ENCODE results near the gene RPH3AL.

DNA sequence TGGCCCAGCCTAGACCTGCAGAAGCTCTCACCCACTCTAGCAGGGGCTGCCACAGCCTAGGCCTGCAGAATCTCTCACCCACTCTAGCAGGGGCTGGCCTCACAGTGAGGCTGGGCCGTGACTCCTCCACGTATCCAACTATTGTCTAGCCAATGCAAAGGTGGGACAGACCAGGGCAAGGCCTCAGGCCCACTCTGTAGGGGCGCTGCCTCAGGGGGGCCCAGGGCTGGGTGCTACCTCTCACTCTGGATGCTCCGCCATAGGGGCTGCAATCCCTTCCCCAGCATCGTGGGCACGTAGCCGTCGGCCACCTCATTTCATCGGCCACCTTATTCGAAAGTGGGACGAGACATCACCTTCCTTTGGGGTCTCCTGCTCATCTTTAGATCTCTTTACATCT, 51.7 kb downstream of the RPH3AL start:
- TF ChIP-seq, protein P1, sequence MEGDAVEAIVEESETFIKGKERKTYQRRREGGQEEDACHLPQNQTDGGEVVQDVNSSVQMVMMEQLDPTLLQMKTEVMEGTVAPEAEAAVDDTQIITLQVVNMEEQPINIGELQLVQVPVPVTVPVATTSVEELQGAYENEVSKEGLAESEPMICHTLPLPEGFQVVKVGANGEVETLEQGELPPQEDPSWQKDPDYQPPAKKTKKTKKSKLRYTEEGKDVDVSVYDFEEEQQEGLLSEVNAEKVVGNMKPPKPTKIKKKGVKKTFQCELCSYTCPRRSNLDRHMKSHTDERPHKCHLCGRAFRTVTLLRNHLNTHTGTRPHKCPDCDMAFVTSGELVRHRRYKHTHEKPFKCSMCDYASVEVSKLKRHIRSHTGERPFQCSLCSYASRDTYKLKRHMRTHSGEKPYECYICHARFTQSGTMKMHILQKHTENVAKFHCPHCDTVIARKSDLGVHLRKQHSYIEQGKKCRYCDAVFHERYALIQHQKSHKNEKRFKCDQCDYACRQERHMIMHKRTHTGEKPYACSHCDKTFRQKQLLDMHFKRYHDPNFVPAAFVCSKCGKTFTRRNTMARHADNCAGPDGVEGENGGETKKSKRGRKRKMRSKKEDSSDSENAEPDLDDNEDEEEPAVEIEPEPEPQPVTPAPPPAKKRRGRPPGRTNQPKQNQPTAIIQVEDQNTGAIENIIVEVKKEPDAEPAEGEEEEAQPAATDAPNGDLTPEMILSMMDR (IDR thresholded peaks at IDR 0.05): no peak
- TF ChIP-seq ZFX (IDR thresholded peaks at IDR 0.05; ENCODE audit: borderline replicate concordance): no peak

Measured in 22Rv1 (cell line).